MCF 10A (cell line): ENCODE data around the gene ZNF273. TPM values are rescaled to one million over a fixed set of nuclear protein-coding genes. Genes with fewer than 3 reads are reported as not detected.

Experiments
- BruUV-seq: library from RNA; stranded (reverse); fragments of 400-500 nt; replicated peaks from 2 replicates; lab custom pipeline; 2021; lab: Mats Ljungman, UMichigan
- CTCF ChIA-PET: fragments of 300-600 bp; sonication (Branson Sonifier 250); formaldehyde crosslinking; extraction: SDS; loops from one replicate; lab custom pipeline; 2021; ENCODE audit warnings: antibody characterized with exemption, inconsistent platforms; lab: Yijun Ruan, JAX
- POLR2A ChIA-PET: fragments of 300-600, 350-650 bp; sonication (Branson Sonifier 250); formaldehyde crosslinking; extraction: SDS; loops from one replicate; lab custom pipeline; 2020; ENCODE audit warnings: antibody characterized with exemption, inconsistent platforms; lab: Yijun Ruan, JAX
- DNase-seq: peaks from one replicate; pipeline ENCODE4 v3.0.0-alpha.2; 2018; ENCODE audit not compliant: unreplicated experiment
- H3K27ac Mint-ChIP-seq: one replicate; pipeline ENCODE4 v1.8.0; 2022; ENCODE audit warnings: mild to moderate bottlenecking, low read depth, mixed read lengths; ENCODE audit not compliant: unreplicated experiment
- H3K27me3 Mint-ChIP-seq: one replicate; pipeline ENCODE4 v1.8.0; 2022; ENCODE audit warnings: mixed read lengths; ENCODE audit not compliant: insufficient read depth, unreplicated experiment
- H3K36me3 Mint-ChIP-seq: one replicate; pipeline ENCODE4 v1.8.0; 2022; ENCODE audit warnings: mild to moderate bottlenecking, moderate library complexity, mixed read lengths; ENCODE audit not compliant: insufficient read depth, unreplicated experiment
- H3K4me1 Mint-ChIP-seq: one replicate; pipeline ENCODE4 v1.8.0; 2022; ENCODE audit warnings: mixed read lengths; ENCODE audit not compliant: insufficient read depth, unreplicated experiment
- H3K4me3 Mint-ChIP-seq: one replicate; pipeline ENCODE4 v1.8.0; 2022; ENCODE audit warnings: mild to moderate bottlenecking, moderate library complexity, mixed read lengths; ENCODE audit not compliant: unreplicated experiment
- H3K9me3 Mint-ChIP-seq: one replicate; pipeline ENCODE4 v1.8.0; 2022; ENCODE audit warnings: mixed read lengths; ENCODE audit not compliant: unreplicated experiment
- CTCF ChIP-seq: fragments of 200-600 bp; IDR thresholded peaks from one replicate; pipeline ENCODE4 v1.8.0; 2022; ENCODE audit warnings: antibody characterized with exemption, mild to moderate bottlenecking; ENCODE audit not compliant: unreplicated experiment
- intact Hi-C: fragments of 100-400 bp; cut with micrococcal nuclease; formaldehyde crosslinking; loops from 2 replicates; pipeline ENCODE4 v1.14.1; 2022
- total RNA-seq: library from RNA; stranded (reverse); gene quantifications from 2 replicates; pipeline ENCODE4 v1.2.3, GENCODE V29; 2022

ZNF273 gene
- total RNA-seq, 1 experiment from 2014 or later, result 2.2 TPM

- Mint-ChIP-seq H3K4me1 (no peaks in the 10 kb centered on the region), H3K36me3 (peaks cover 6% of the 10 kb centered on the region), H3K4me3 (no peak overlapping the region), H3K9me3 (peaks cover 13% of the 10 kb centered on the region), H3K27me3 (no peaks in the 10 kb centered on the region), H3K27ac (no peak overlapping the region)
- DNase-seq, result no peak
- intact Hi-C loops, result no loop called here
- CTCF ChIA-PET, result no interaction called here
- POLR2A ChIA-PET, result no interaction called here
- no TSS peak for BruUV-seq
- no peak for TF ChIP-seq CTCF
Measured at GRCh38 chr7:64880322-64881297, 22.5 kb upstream of the ZNF273 start.

- Mint-ChIP-seq H3K36me3 (peaks cover 6% of the 10 kb centered on the region), H3K4me1 (no peaks in the 10 kb centered on the region), H3K4me3 (no peak overlapping the region), H3K27ac (no peak overlapping the region), H3K27me3 (no peaks in the 10 kb centered on the region), H3K9me3 (peaks cover 23% of the 10 kb centered on the region)
- POLR2A ChIA-PET, result no interaction called here
- CTCF ChIA-PET, result no interaction called here
- no peak for DNase-seq
- BruUV-seq, result no TSS peak
- TF ChIP-seq CTCF, result no peak
- intact Hi-C loops, result no loop called here
Measured at GRCh38 chr7:64881461-64882287, 21.4 kb upstream of the ZNF273 start.

GRCh38 chr7:64882341-64883112 lies 20.5 kb upstream of the ZNF273 start:
- Mint-ChIP-seq H3K4me1 (no peaks in the 10 kb centered on the region), H3K4me3 (no peak overlapping the region), H3K27me3 (no peaks in the 10 kb centered on the region), H3K27ac (no peak overlapping the region), H3K36me3 (peaks cover 6% of the 10 kb centered on the region), H3K9me3 (peaks cover 22% of the 10 kb centered on the region)
- POLR2A ChIA-PET, result no interaction called here
- no TSS peak for BruUV-seq
- TF ChIP-seq CTCF, result no peak
- CTCF ChIA-PET, result no interaction called here
- no peak for DNase-seq
- intact Hi-C loops, result no loop called here
